ENCODE results near the gene PDHX.

GRCh38 chr11:34977089-34977912 is 60.9 kb downstream of the PDHX start:
- TF ChIP-seq, protein P1, sequence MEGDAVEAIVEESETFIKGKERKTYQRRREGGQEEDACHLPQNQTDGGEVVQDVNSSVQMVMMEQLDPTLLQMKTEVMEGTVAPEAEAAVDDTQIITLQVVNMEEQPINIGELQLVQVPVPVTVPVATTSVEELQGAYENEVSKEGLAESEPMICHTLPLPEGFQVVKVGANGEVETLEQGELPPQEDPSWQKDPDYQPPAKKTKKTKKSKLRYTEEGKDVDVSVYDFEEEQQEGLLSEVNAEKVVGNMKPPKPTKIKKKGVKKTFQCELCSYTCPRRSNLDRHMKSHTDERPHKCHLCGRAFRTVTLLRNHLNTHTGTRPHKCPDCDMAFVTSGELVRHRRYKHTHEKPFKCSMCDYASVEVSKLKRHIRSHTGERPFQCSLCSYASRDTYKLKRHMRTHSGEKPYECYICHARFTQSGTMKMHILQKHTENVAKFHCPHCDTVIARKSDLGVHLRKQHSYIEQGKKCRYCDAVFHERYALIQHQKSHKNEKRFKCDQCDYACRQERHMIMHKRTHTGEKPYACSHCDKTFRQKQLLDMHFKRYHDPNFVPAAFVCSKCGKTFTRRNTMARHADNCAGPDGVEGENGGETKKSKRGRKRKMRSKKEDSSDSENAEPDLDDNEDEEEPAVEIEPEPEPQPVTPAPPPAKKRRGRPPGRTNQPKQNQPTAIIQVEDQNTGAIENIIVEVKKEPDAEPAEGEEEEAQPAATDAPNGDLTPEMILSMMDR (IDR thresholded peaks at IDR 0.05) = no peak
- no peak for TF ChIP-seq POLR2A (IDR thresholded peaks at IDR 0.05)

Measured in heart left ventricle (tissue), 13 donors.